ENCODE results near the gene CLASP2. TPM values are rescaled to one million over a fixed set of nuclear protein-coding genes. Genes with fewer than 3 reads are reported as not detected.

Gene CLASP2
- total RNA-seq, 1 experiment from 2014 or later = 40.4 TPM

DNA sequence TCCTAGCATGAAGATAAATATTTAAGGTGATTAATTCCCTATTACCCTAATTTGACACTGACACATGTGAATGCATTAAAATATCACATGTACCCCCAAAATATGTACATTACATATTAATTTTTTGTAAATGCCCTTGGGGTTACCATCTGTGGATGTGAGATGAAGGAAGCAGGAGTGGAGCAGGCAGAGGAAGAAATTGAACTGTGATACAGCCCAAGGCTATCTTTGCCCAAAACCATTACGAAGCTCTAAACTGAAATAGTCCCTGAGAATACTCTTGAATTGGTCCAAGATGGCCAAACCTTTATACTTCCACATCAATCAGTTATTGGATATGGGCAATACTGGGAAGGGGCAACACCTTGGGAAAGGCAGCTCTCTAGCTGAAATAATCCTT lies 105.0 kb downstream of the CLASP2 start:
- ATAC-seq (no peak), DNase-seq (ENCODE audit: low read depth, low spot score) (no peak)
- in situ Hi-C loops (cut with HindIII; ENCODE audit: low pct_unique_long_range_greater_than_20kb, low sequenced_read_pairs) = no loop called here
- Histone ChIP-seq H3K27ac (ENCODE audit: low read length) (no peak overlapping the region), H3K4me1 (ENCODE audit: control insufficient read depth, insufficient read depth, low read length) (no peaks in the 10 kb centered on the region), H3K36me3 (ENCODE audit: control insufficient read depth, insufficient read depth, low read length) (no peaks in the 10 kb centered on the region), H3K4me3 (ENCODE audit: low read depth in 2 of 2, low read length in 2 of 2) (no peak overlapping the region), H3K9me3 (ENCODE audit: control insufficient read depth, insufficient read depth, low read depth, low read length) (no peaks in the 10 kb centered on the region), H3K27me3 (ENCODE audit: control insufficient read depth, insufficient read depth, low read length) (no peaks in the 10 kb centered on the region)
- intact Hi-C loops (cut with micrococcal nuclease; ENCODE audit: unreplicated experiment) = no loop called here
- ChIA-PET POLR2A (no interaction called here), CTCF (no interaction called here)
- no TSS peak for BruUV-seq (replicated peaks)
- TF ChIP-seq SIN3A (IDR thresholded peaks at IDR 0.05; ENCODE audit: borderline replicate concordance, insufficient read depth, low read depth, low read length) = no peak

DNA sequence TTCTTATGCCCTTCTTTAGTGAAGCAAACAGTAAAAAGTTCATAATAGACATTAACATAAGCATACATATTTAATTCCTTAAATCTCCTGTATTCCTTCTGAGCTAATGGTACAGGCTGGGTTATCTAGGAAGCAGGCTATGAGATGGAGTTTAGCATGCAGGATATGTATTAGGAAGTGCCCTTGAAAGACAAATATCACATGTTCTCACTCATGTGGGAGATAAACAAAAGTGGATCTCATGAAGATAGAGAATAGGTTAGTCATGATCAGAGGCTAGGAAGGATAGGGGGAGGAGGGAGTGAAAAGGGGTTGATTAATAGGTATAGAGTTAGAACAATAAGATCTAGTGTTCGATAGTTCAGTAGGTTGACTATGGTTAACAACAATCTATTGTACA lies 105.4 kb downstream of the CLASP2 start:
- TF ChIP-seq, protein P1, sequence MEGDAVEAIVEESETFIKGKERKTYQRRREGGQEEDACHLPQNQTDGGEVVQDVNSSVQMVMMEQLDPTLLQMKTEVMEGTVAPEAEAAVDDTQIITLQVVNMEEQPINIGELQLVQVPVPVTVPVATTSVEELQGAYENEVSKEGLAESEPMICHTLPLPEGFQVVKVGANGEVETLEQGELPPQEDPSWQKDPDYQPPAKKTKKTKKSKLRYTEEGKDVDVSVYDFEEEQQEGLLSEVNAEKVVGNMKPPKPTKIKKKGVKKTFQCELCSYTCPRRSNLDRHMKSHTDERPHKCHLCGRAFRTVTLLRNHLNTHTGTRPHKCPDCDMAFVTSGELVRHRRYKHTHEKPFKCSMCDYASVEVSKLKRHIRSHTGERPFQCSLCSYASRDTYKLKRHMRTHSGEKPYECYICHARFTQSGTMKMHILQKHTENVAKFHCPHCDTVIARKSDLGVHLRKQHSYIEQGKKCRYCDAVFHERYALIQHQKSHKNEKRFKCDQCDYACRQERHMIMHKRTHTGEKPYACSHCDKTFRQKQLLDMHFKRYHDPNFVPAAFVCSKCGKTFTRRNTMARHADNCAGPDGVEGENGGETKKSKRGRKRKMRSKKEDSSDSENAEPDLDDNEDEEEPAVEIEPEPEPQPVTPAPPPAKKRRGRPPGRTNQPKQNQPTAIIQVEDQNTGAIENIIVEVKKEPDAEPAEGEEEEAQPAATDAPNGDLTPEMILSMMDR (IDR thresholded peaks at IDR 0.05) = no peak
- intact Hi-C loops (cut with micrococcal nuclease; ENCODE audit: unreplicated experiment) = no loop called here
- H3K36me3 ChIP-seq (ENCODE audit: control insufficient read depth, insufficient read depth, low read length) = no peaks in the 10 kb centered on the region
- no TSS peak for BruUV-seq (replicated peaks)
- DNase-seq (ENCODE audit: low read depth, low spot score) (no peak), ATAC-seq (no peak)
- H3K4me3 ChIP-seq (ENCODE audit: low read depth in 2 of 2, low read length in 2 of 2) = no peak overlapping the region
- no peak overlapping the region for H3K27ac ChIP-seq (ENCODE audit: low read length)
- POLR2A ChIA-PET = no interaction called here
- CTCF ChIA-PET = no interaction called here
- no peaks in the 10 kb centered on the region for H3K4me1 ChIP-seq (ENCODE audit: control insufficient read depth, insufficient read depth, low read length)
- in situ Hi-C loops (cut with HindIII; ENCODE audit: low pct_unique_long_range_greater_than_20kb, low sequenced_read_pairs) = no loop called here
- H3K9me3 ChIP-seq (ENCODE audit: control insufficient read depth, insufficient read depth, low read depth, low read length) = no peaks in the 10 kb centered on the region
- H3K27me3 ChIP-seq (ENCODE audit: control insufficient read depth, insufficient read depth, low read length) = no peaks in the 10 kb centered on the region

DNA sequence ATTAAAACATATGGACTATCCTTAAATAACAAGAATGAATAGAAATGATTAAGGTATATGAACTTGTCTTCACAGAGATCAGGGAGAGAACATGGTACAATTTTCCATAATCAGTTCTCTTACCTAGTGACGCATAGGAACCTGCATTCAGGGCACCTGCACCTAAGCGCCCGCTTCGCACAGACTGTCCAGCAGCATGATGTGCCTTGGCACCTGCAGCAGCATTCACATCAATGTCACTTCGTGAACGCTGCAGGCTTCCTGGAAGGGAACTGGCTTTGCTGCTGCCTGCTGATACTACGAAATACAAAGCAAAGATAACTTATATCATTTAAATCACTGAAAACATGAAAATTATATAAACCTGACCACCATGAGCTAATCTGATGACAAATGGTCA lies 115.2 kb downstream of the CLASP2 start:
- in situ Hi-C loops (cut with HindIII; ENCODE audit: low pct_unique_long_range_greater_than_20kb, low sequenced_read_pairs) (no loop called here), intact Hi-C loops (cut with micrococcal nuclease; ENCODE audit: unreplicated experiment) (no loop called here)
- no TSS peak for BruUV-seq (replicated peaks)
- H3K27ac ChIP-seq (ENCODE audit: low read length) = no peak overlapping the region
- H3K9me3 ChIP-seq (ENCODE audit: control insufficient read depth, insufficient read depth, low read depth, low read length) = no peaks in the 10 kb centered on the region
- TF ChIP-seq, protein P2, sequence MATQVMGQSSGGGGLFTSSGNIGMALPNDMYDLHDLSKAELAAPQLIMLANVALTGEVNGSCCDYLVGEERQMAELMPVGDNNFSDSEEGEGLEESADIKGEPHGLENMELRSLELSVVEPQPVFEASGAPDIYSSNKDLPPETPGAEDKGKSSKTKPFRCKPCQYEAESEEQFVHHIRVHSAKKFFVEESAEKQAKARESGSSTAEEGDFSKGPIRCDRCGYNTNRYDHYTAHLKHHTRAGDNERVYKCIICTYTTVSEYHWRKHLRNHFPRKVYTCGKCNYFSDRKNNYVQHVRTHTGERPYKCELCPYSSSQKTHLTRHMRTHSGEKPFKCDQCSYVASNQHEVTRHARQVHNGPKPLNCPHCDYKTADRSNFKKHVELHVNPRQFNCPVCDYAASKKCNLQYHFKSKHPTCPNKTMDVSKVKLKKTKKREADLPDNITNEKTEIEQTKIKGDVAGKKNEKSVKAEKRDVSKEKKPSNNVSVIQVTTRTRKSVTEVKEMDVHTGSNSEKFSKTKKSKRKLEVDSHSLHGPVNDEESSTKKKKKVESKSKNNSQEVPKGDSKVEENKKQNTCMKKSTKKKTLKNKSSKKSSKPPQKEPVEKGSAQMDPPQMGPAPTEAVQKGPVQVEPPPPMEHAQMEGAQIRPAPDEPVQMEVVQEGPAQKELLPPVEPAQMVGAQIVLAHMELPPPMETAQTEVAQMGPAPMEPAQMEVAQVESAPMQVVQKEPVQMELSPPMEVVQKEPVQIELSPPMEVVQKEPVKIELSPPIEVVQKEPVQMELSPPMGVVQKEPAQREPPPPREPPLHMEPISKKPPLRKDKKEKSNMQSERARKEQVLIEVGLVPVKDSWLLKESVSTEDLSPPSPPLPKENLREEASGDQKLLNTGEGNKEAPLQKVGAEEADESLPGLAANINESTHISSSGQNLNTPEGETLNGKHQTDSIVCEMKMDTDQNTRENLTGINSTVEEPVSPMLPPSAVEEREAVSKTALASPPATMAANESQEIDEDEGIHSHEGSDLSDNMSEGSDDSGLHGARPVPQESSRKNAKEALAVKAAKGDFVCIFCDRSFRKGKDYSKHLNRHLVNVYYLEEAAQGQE (IDR thresholded peaks at IDR 0.05; ENCODE audit: insufficient read depth in 1 of 2, low read depth in 2 of 2, low read length in 1 of 2) = no peak
- TF ChIP-seq, protein P1 (IDR thresholded peaks at IDR 0.05) = no peak
- TF ChIP-seq TCF7L2 (IDR thresholded peaks at IDR 0.05; ENCODE audit: low read depth, low read length) = no peak
- TF ChIP-seq SIN3A (IDR thresholded peaks at IDR 0.05; ENCODE audit: borderline replicate concordance, insufficient read depth, low read depth, low read length) = no peak
- no peak for TF ChIP-seq POLR2AphosphoS5 (IDR thresholded peaks at IDR 0.05; ENCODE audit: low read depth, low read length)
- CTCF ChIA-PET = no interaction called here
- ATAC-seq (no peak), DNase-seq (ENCODE audit: low read depth, low spot score) (no peak)
- no peaks in the 10 kb centered on the region for H3K27me3 ChIP-seq (ENCODE audit: control insufficient read depth, insufficient read depth, low read length)
- H3K4me3 ChIP-seq (ENCODE audit: low read depth in 2 of 2, low read length in 2 of 2) = no peak overlapping the region
- no peaks in the 10 kb centered on the region for H3K4me1 ChIP-seq (ENCODE audit: control insufficient read depth, insufficient read depth, low read length)
- peaks cover 7% of the 10 kb centered on the region for H3K36me3 ChIP-seq (ENCODE audit: control insufficient read depth, insufficient read depth, low read length)
- POLR2A ChIA-PET = no interaction called here

All from Panc1 (cell line).